Peyer's patch (tissue), 4 donors: ENCODE measurements around the gene MBD2. TPM values are rescaled to one million over a fixed set of nuclear protein-coding genes. Genes with fewer than 3 reads are reported as not detected.

ENCODE experiments used
- DNase-seq, 3 donors: peaks; one replicate each; pipeline ENCODE4 v3.0.0-alpha.2; 2017 to 2019
- H3K27ac ChIP-seq, 4 donors: fragments of 200-600 bp; sonication (generic); one replicate each; pipeline ENCODE4 v1.5.1; 2016 to 2019
- H3K27me3 ChIP-seq, 2 donors: fragments of 200-600 bp; sonication (generic); one replicate each; pipeline ENCODE4 v1.5.1; 2019
- H3K36me3 ChIP-seq, 3 donors: fragments of 200-600 bp; sonication (generic); one replicate each; pipeline ENCODE4 v1.5.1; 2016 to 2019
- H3K4me1 ChIP-seq, 4 donors: fragments of 200-600 bp; sonication (generic); one replicate each; pipeline ENCODE4 v1.5.1; 2016 to 2019
- H3K4me3 ChIP-seq, 4 donors: fragments of 200-600 bp; sonication (generic); 1 replicate in 3 of 4; 2 replicates in 1 of 4; pipeline ENCODE4 v1.5.1; 2016 to 2019; ENCODE audit warnings: mild to moderate bottlenecking in 1 of 4
- H3K9me3 ChIP-seq, 4 donors: fragments of 200-600 bp; sonication (generic); one replicate each; pipeline ENCODE4 v1.5.1; 2016 to 2019; ENCODE audit warnings: mild to moderate bottlenecking in 1 of 4
- POLR2A ChIP-seq, 2 donors: fragments of 450-650 bp; IDR thresholded peaks; one replicate each; pipeline ENCODE4 v1.5.1; 2017; ENCODE audit warnings: antibody characterized with exemption in 2 of 2, mild to moderate bottlenecking in 2 of 2, moderate library complexity in 2 of 2
- total RNA-seq, 4 donors: library from RNA; depleted of rRNA; stranded (reverse); fragments of >200 nt; gene quantifications; one replicate each; pipeline ENCODE4 v1.1.0, GENCODE V29; 2016
- TF ChIP-seq, protein P1 (sequence below), 6 experiments: fragments of 450-650 bp in 4 of 6; fragments of 200-600 bp in 2 of 6; sonication (generic) in 1 of 6; IDR thresholded peaks; one replicate each; pipeline ENCODE4 v1.5.1; 2017 to 2019; ENCODE audit warnings: antibody characterized with exemption in 6 of 6, mild to moderate bottlenecking in 3 of 6, moderate library complexity in 1 of 6

Gene MBD2
- total RNA-seq, 4 donors from 2014 or later, result 27.5 to 44.6 (median 34.0) TPM

- DNase-seq, result no peak
- H3K27me3 ChIP-seq, result no peaks in the 10 kb centered on the region
- H3K9me3 ChIP-seq, result no peaks in the 10 kb centered on the region
- H3K27ac ChIP-seq, result no peak overlapping the region
- TF ChIP-seq, protein P1, sequence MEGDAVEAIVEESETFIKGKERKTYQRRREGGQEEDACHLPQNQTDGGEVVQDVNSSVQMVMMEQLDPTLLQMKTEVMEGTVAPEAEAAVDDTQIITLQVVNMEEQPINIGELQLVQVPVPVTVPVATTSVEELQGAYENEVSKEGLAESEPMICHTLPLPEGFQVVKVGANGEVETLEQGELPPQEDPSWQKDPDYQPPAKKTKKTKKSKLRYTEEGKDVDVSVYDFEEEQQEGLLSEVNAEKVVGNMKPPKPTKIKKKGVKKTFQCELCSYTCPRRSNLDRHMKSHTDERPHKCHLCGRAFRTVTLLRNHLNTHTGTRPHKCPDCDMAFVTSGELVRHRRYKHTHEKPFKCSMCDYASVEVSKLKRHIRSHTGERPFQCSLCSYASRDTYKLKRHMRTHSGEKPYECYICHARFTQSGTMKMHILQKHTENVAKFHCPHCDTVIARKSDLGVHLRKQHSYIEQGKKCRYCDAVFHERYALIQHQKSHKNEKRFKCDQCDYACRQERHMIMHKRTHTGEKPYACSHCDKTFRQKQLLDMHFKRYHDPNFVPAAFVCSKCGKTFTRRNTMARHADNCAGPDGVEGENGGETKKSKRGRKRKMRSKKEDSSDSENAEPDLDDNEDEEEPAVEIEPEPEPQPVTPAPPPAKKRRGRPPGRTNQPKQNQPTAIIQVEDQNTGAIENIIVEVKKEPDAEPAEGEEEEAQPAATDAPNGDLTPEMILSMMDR (IDR thresholded peaks at IDR 0.05), result no peak
- no peak for TF ChIP-seq POLR2A (IDR thresholded peaks at IDR 0.05)
- H3K36me3 ChIP-seq, result peaks cover 0 to 4% (median 0%) of the 10 kb centered on the region in 3 donors
- no peaks in the 10 kb centered on the region for H3K4me1 ChIP-seq
- no peak overlapping the region for H3K4me3 ChIP-seq
Observed at GRCh38 chr18:54192900-54193299, 31.6 kb downstream of the MBD2 start.

DNA sequence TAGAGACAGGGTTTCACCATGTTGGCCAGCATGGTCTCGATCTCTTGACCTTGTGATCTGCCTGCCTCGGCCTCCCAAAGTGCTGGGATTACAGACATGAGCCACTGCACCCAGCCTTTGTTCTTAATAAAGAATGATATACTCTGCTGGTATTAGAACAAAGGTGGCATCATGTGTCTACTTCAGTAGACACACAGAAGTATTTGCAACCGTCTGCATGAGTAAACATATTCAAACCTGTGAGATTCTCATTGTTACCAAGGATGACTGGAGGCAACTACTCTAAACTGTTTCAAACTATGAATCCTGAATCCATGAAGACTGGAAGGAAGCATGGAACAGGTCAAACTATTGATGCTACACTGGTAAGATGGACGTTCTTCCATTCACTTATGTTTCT, 32.1 kb downstream of the MBD2 start:
- no peak for DNase-seq
- Histone ChIP-seq H3K4me1 (no peaks in the 10 kb centered on the region), H3K27ac (no peak overlapping the region), H3K4me3 (no peak overlapping the region), H3K36me3 (peaks cover 0 to 8% (median 0%) of the 10 kb centered on the region in 3 donors), H3K27me3 (no peaks in the 10 kb centered on the region), H3K9me3 (no peaks in the 10 kb centered on the region)
- TF ChIP-seq, protein P1 (IDR thresholded peaks at IDR 0.05), result no peak
- no peak for TF ChIP-seq POLR2A (IDR thresholded peaks at IDR 0.05)

DNA sequence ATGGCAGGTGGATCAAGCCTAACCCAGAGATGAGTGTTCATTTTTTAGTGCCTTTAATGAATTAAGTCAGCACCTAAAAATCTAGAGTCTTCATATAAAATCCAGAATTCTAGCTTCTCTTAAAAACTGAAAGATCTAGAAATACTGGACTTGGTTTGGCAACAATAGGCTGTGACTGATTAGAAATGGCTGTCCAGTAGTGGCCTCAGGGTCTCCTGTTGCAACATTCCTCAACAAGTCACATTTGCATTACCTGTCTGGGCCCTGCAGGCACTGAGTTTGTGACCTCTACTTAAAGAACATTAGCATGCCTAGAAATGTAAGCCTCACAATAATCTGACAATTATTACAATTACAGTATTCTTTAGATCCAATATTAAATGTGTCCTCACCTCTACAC, 33.1 kb downstream of the MBD2 start:
- Histone ChIP-seq H3K4me1 (no peaks in the 10 kb centered on the region), H3K4me3 (no peak overlapping the region), H3K27me3 (no peaks in the 10 kb centered on the region), H3K36me3 (peaks cover 0 to 12% (median 0%) of the 10 kb centered on the region in 3 donors), H3K27ac (no peak overlapping the region), H3K9me3 (no peaks in the 10 kb centered on the region)
- TF ChIP-seq POLR2A (IDR thresholded peaks at IDR 0.05), result no peak
- TF ChIP-seq, protein P1 (IDR thresholded peaks at IDR 0.05), result no peak
- no peak for DNase-seq

- no peak overlapping the region for H3K27ac ChIP-seq
Observed at GRCh38 chr18:54187372-54187771, 37.1 kb downstream of the MBD2 start.

DNA sequence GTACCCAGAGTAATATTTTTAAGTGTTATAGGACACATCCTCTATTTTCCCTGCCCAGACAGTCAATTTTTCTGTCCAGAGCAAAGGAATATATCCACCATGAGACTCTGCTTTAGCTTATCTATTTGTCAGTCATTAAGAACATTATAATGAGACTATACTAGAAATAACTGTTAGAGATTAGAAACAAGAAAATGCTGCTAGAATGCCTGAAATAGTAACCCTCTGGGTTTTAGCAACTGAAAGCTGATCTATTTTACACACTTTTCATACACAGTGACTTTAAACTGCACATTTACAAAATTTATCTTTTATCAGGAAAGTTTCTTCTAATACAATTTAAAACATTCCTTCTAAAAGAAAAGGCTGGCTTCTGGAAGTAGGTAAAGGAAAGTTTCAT, 39.6 kb downstream of the MBD2 start:
- no peak overlapping the region for H3K27ac ChIP-seq
- no peak for TF ChIP-seq POLR2A (IDR thresholded peaks at IDR 0.05)
- TF ChIP-seq, protein P1 (IDR thresholded peaks at IDR 0.05), result no peak
- H3K4me3 ChIP-seq, result no peak overlapping the region
- no peaks in the 10 kb centered on the region for H3K27me3 ChIP-seq
- DNase-seq, result no peak
- H3K4me1 ChIP-seq, result no peaks in the 10 kb centered on the region
- peaks cover 0 to 12% (median 0%) of the 10 kb centered on the region in 3 donors for H3K36me3 ChIP-seq
- H3K9me3 ChIP-seq, result no peaks in the 10 kb centered on the region

More at GRCh38 chr18:54187372-54187771, 37.1 kb downstream of the MBD2 start:
- Histone ChIP-seq H3K9me3 (no peaks in the 10 kb centered on the region), H3K4me3 (no peak overlapping the region), H3K36me3 (peaks cover 0 to 12% (median 0%) of the 10 kb centered on the region in 3 donors), H3K27me3 (no peaks in the 10 kb centered on the region), H3K4me1 (no peaks in the 10 kb centered on the region)
- no peak for TF ChIP-seq POLR2A (IDR thresholded peaks at IDR 0.05)
- TF ChIP-seq, protein P1 (IDR thresholded peaks at IDR 0.05), result no peak
- no peak for DNase-seq

- no peak for TF ChIP-seq POLR2A (IDR thresholded peaks at IDR 0.05)
- TF ChIP-seq, protein P1 (IDR thresholded peaks at IDR 0.05), result no peak
- Histone ChIP-seq H3K27ac (no peak overlapping the region), H3K36me3 (peaks cover 0 to 12% (median 0%) of the 10 kb centered on the region in 3 donors), H3K27me3 (no peaks in the 10 kb centered on the region), H3K9me3 (no peaks in the 10 kb centered on the region), H3K4me1 (no peaks in the 10 kb centered on the region), H3K4me3 (no peak overlapping the region)
- no peak for DNase-seq
Observed at GRCh38 chr18:54183390-54183789, 41.1 kb downstream of the MBD2 start.
